ENCODE data around the gene IL21R.

IL21R gene

GRCh38 chr16:27472091-27473020 is 70.4 kb downstream of the IL21R start:
- ATAC-seq = no peak
- TF ChIP-seq CSDC2 (CRISPR knock-in tag; IDR thresholded peaks at IDR 0.05) = no peak
- no peak for TF ChIP-seq PATZ1 (CRISPR knock-in tag; IDR thresholded peaks at IDR 0.05; ENCODE audit: borderline replicate concordance)
- no peak for TF ChIP-seq ESRRG (CRISPR knock-in tag; IDR thresholded peaks at IDR 0.05)
- TF ChIP-seq CSRNP3 (CRISPR knock-in tag; IDR thresholded peaks at IDR 0.05) = no peak
- no peak for TF ChIP-seq RARB (CRISPR knock-in tag; IDR thresholded peaks at IDR 0.05)
- TF ChIP-seq ZFP3 (CRISPR knock-in tag; IDR thresholded peaks at IDR 0.05) = no peak
- TF ChIP-seq ZC3H10 (CRISPR knock-in tag; IDR thresholded peaks at IDR 0.05) = no peak
- no peak for TF ChIP-seq ARNTL (CRISPR knock-in tag; IDR thresholded peaks at IDR 0.05; ENCODE audit: borderline replicate concordance, low read depth)
- TF ChIP-seq ZFP30 (CRISPR knock-in tag; IDR thresholded peaks at IDR 0.05) = no peak

GRCh38 chr16:27473101-27473900 is 71.3 kb downstream of the IL21R start:
- no peak for ATAC-seq

More at GRCh38 chr16:27473101-27473900, 71.3 kb downstream of the IL21R start:
- no peak for TF ChIP-seq ZNF70 (CRISPR knock-in tag; IDR thresholded peaks at IDR 0.05)
- TF ChIP-seq TOX (CRISPR knock-in tag; IDR thresholded peaks at IDR 0.05; ENCODE audit: borderline replicate concordance) = no peak
- no peak for TF ChIP-seq ZC3H10 (CRISPR knock-in tag; IDR thresholded peaks at IDR 0.05)
- TF ChIP-seq RARB (CRISPR knock-in tag; IDR thresholded peaks at IDR 0.05) = no peak
- TF ChIP-seq CSDC2 (CRISPR knock-in tag; IDR thresholded peaks at IDR 0.05) = no peak
- no peak for TF ChIP-seq ISL1 (CRISPR knock-in tag; IDR thresholded peaks at IDR 0.05)
- no peak for TF ChIP-seq PPARA (CRISPR knock-in tag; IDR thresholded peaks at IDR 0.05; ENCODE audit: borderline replicate concordance)
- no peak for TF ChIP-seq TSHZ2 (CRISPR knock-in tag; IDR thresholded peaks at IDR 0.05)
- no peak for TF ChIP-seq BACH2 (CRISPR knock-in tag; IDR thresholded peaks at IDR 0.05; ENCODE audit: borderline replicate concordance)
- no peak for TF ChIP-seq TCF4 (CRISPR knock-in tag; IDR thresholded peaks at IDR 0.05; ENCODE audit: borderline replicate concordance)
- TF ChIP-seq CSRNP3 (CRISPR knock-in tag; IDR thresholded peaks at IDR 0.05) = no peak
- TF ChIP-seq OSR1 (CRISPR knock-in tag; IDR thresholded peaks at IDR 0.05) = no peak
- no peak for TF ChIP-seq SNAI2 (CRISPR knock-in tag; IDR thresholded peaks at IDR 0.05)
- no peak for TF ChIP-seq ZNF8 (CRISPR knock-in tag; IDR thresholded peaks at IDR 0.05)
- no peak for TF ChIP-seq ZNF565 (CRISPR knock-in tag; conservative IDR thresholded peaks at IDR 0.05; ENCODE audit: low read depth)
